ENCODE results near the gene PPCS.

DNA sequence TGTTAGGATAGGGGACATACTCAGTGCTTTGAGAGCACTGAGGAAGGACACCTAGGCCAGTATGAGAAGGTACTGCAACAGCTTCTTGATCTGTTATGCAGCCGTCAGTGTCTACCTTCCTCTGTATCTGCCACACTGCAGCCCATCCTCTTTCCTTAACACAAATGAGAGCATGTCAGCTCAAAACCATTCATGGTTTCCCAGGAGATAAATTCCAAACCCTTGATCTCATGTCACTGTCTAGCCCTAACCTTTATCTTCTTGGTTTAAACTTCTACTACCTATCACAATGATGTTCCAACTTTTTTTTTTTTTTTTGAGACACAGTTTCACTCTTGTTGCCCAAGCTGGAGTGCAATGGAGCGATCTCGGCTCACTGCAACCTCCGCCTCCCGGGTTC lies 1.9 kb upstream of the PPCS start:
- TF ChIP-seq, protein P1, sequence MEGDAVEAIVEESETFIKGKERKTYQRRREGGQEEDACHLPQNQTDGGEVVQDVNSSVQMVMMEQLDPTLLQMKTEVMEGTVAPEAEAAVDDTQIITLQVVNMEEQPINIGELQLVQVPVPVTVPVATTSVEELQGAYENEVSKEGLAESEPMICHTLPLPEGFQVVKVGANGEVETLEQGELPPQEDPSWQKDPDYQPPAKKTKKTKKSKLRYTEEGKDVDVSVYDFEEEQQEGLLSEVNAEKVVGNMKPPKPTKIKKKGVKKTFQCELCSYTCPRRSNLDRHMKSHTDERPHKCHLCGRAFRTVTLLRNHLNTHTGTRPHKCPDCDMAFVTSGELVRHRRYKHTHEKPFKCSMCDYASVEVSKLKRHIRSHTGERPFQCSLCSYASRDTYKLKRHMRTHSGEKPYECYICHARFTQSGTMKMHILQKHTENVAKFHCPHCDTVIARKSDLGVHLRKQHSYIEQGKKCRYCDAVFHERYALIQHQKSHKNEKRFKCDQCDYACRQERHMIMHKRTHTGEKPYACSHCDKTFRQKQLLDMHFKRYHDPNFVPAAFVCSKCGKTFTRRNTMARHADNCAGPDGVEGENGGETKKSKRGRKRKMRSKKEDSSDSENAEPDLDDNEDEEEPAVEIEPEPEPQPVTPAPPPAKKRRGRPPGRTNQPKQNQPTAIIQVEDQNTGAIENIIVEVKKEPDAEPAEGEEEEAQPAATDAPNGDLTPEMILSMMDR (IDR thresholded peaks at IDR 0.05) = no peak
- no peak for TF ChIP-seq POLR2A (IDR thresholded peaks at IDR 0.05)
